ENCODE results near the gene APBA2.

DNA sequence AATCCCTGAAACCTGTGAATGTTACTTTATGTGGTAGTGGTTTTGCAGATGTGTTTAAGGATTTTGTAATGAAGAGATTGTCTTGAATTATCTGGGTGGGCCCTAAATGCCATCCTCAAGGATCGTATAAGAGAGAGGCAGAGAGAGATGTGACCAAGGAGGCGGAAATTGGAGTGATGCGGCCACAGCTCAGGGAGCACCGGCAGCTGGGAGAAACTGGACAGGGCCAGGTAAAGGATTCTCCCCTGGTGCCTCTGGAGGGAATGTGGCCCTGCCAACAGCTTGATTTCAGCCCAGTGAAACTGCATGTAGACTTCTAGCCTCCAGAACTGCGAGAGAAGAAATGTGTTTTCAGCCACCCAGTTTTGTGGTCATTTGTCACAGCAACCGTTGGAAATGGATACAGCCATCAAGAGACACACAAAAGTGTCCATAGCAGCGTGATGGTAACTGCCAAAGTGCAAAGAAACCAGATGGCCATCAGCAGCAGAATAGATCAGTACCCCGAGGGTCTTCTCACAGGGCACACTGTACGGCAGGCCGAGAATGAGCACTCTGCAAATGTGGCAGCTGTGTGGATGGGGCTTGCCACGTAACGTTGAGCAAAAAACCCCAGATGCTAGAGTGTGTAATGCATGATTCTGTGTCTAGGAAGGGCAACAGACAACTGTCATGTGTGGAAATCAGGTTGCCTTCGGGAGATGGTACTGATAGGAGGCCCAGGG, 12.2 kb downstream of the APBA2 start:
- no peak for TF ChIP-seq POLR2A (IDR thresholded peaks at IDR 0.05)
- TF ChIP-seq, protein P1, sequence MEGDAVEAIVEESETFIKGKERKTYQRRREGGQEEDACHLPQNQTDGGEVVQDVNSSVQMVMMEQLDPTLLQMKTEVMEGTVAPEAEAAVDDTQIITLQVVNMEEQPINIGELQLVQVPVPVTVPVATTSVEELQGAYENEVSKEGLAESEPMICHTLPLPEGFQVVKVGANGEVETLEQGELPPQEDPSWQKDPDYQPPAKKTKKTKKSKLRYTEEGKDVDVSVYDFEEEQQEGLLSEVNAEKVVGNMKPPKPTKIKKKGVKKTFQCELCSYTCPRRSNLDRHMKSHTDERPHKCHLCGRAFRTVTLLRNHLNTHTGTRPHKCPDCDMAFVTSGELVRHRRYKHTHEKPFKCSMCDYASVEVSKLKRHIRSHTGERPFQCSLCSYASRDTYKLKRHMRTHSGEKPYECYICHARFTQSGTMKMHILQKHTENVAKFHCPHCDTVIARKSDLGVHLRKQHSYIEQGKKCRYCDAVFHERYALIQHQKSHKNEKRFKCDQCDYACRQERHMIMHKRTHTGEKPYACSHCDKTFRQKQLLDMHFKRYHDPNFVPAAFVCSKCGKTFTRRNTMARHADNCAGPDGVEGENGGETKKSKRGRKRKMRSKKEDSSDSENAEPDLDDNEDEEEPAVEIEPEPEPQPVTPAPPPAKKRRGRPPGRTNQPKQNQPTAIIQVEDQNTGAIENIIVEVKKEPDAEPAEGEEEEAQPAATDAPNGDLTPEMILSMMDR (IDR thresholded peaks at IDR 0.05): no peak
